NCI-H2227 (cell line): ENCODE data around the gene FGFR4.

Source experiments
- DNase-seq: peaks from one replicate; lab custom pipeline; 2025; ENCODE audit not compliant: unreplicated experiment; lab: John Stamatoyannopoulos, UW

FGFR4 gene

GRCh38 chr5:177084175-177084574 is 2.5 kb upstream of the FGFR4 start:
- DNase-seq, result no peak

- DNase-seq, result no peak
Observed at GRCh38 chr5:177085985-177086653, 596 bp upstream of the FGFR4 start.

- peak; percentile 28 for DNase-seq
Observed at GRCh38 chr5:177087398-177088005, 787 bp downstream of the FGFR4 start.

DNA sequence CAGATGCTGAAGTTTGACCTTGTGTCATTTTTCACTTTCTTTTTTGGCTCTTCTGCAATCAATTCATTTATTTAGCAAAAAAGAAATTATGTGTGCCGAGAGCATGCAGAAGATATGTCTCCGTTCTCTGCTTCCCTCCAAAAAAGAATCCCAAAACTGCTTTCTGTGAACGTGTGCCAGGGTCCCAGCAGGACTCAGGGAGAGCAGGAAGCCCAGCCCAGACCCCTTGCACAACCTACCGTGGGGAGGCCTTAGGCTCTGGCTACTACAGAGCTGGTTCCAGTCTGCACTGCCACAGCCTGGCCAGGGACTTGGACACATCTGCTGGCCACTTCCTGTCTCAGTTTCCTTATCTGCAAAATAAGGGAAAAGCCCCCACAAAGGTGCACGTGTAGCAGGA is 2.4 kb downstream of the FGFR4 start:
- DNase-seq, result no peak

DNA sequence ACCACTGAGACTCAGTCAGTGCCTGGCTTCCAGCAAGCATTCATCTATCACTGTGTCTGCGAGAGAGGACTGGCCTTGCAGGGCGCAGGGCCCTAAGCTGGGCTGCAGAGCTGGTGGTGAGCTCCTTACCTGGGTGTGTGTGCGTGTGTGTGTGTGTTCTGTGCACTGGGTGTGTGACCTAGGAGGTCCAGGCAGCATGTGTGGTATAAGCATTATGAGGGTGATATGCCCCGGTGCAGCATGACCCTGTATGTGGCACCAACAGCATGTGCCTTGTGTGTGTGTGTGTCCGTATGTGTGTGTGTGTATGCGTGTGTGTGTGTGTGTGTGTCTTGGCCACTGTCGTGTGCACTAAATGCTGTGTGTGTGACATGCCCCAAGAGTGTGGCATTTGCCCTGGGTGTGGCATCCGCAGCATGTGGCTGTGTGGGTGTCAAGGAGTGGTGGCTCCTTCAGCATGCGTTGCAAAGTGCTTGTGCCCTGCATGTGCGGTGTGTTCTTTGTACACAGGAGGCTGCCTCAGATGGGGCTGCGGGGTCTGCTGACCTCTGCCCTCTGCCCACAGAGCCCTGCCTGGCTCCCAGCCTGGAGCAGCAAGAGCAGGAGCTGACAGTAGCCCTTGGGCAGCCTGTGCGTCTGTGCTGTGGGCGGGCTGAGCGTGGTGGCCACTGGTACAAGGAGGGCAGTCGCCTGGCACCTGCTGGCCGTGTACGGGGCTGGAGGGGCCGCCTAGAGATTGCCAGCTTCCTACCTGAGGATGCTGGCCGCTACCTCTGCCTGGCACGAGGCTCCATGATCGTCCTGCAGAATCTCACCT is 3.3 kb downstream of the FGFR4 start:
- DNase-seq, result no peak

- DNase-seq, result no peak
Observed at GRCh38 chr5:177090813-177091212, 4.1 kb downstream of the FGFR4 start.

DNA sequence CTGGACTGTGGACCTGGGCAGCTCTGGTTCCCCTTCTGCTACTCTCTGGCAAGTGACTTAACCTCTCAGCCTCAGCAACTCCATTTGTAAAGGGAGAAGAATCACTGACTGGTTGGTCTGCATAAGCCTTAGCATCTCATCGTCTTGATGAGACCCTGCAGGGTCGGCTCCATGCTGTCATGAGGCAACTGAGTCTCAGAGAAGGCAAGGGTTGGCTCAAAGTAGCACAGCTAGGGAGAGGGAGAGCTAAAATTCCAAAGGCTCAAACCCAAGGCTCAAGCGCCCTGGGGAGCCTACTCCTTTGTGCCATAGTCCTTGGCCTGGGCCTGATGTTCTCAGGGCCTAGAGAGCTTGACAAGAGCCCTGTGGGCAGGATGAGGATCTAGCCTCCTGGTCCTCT is 4.5 kb downstream of the FGFR4 start:
- no peak for DNase-seq

- DNase-seq, result no peak
Observed at GRCh38 chr5:177092178-177093081, 5.7 kb downstream of the FGFR4 start.

GRCh38 chr5:177093082-177093712 is 6.5 kb downstream of the FGFR4 start:
- no peak for DNase-seq

GRCh38 chr5:177093803-177094202 is 7.1 kb downstream of the FGFR4 start:
- DNase-seq, result no peak

GRCh38 chr5:177094224-177095087 is 7.7 kb downstream of the FGFR4 start:
- no peak for DNase-seq

GRCh38 chr5:177095088-177095669 is 8.5 kb downstream of the FGFR4 start:
- no peak for DNase-seq

DNA sequence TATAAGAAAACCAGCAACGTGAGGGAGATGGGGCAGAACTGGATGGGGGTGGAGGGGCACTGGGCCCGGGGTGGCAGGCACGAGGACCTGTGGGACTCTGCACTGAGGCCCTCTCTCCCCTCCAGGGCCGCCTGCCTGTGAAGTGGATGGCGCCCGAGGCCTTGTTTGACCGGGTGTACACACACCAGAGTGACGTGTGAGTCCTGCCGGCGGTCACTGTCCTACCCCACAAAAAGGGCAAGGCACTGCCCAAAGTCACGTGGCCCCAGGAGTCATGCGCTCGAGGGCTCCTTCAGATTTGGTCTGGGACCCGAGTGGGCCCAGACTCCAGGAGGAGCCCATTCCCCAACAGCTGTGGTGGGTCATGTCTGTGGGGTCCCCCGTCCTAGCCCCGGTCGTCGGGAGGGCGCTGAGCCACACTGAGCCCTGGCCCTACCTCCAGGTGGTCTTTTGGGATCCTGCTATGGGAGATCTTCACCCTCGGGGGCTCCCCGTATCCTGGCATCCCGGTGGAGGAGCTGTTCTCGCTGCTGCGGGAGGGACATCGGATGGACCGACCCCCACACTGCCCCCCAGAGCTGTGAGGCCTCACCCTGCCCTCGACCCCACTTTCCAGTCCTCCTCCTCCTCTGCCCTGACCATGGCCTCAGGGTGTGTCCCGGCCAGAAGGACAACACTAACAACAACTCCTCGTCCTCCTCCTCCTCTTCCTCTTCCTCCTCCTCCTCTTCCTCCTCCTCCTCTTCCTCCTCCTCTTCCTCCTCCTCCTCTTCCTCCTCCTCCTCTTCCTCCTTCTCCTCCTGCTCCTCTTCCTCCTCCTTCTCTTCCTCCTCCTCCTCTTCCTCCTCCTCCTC is 9.7 kb downstream of the FGFR4 start:
- DNase-seq, result no peak

GRCh38 chr5:177097016-177097985 is 10.6 kb downstream of the FGFR4 start:
- DNase-seq, result no peak

- no peak for DNase-seq
Observed at GRCh38 chr5:177098120-177098469, 11.4 kb downstream of the FGFR4 start.

DNA sequence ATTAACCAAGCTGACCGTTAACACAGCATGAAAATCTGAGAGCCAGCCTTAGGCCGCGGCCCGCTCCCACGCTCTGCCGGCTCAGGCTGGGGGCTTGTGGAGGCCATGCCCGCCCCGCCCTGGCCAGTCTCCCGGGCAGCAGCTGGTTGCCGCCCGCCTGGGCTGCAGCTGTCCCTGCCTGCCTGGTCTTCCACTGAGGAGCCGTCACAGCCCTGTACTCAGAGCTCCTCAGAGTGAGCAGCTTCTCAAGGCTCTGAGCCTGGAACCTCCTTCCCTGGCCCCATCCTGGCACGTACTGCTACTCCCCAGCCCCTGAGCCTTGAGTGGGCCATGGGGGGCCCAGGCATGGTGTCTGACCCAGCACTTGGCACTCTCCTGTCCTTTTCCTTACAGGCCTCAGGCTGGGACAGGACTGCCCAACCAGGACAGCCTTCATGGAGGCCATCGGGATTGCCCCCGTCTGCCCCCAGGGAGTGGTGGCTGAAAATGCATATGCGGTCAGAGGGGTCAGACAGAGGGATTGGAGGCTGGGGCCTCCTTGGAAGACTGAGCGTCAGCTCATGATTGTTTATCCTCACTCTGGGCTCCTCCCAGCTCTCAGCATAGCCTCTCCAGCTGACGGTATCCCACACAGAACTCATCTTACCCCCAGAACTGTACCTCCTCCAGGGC is 11.9 kb downstream of the FGFR4 start:
- DNase-seq, result peak; percentile 20
